ENCODE results near the gene SLC1A7.

Gene SLC1A7

GRCh38 chr1:53134042-53134485, 8.4 kb downstream of the SLC1A7 start:
- no peak overlapping the region for H3K27ac ChIP-seq
- TF ChIP-seq CTCF (conservative IDR thresholded peaks at IDR 0.05) = no peak

- TF ChIP-seq CTCF (conservative IDR thresholded peaks at IDR 0.05) = no peak
- no peak overlapping the region for H3K27ac ChIP-seq
Measured at GRCh38 chr1:53133261-53134041, 9.0 kb downstream of the SLC1A7 start.

GRCh38 chr1:53132176-53132575, 10.3 kb downstream of the SLC1A7 start:
- TF ChIP-seq CTCF (conservative IDR thresholded peaks at IDR 0.05) = no peak
- no peak overlapping the region for H3K27ac ChIP-seq

- no peak overlapping the region for H3K27ac ChIP-seq
- TF ChIP-seq CTCF (conservative IDR thresholded peaks at IDR 0.05) = no peak
Measured at GRCh38 chr1:53131590-53131938, 10.9 kb downstream of the SLC1A7 start.

GRCh38 chr1:53130878-53131589, 11.4 kb downstream of the SLC1A7 start:
- TF ChIP-seq CTCF (conservative IDR thresholded peaks at IDR 0.05) = no peak
- H3K27ac ChIP-seq = no peak overlapping the region

- H3K27ac ChIP-seq = no peak overlapping the region
- no peak for TF ChIP-seq CTCF (conservative IDR thresholded peaks at IDR 0.05)
Measured at GRCh38 chr1:53130598-53130877, 11.9 kb downstream of the SLC1A7 start.

GRCh38 chr1:53129891-53130597, 12.4 kb downstream of the SLC1A7 start:
- H3K27ac ChIP-seq = no peak overlapping the region
- TF ChIP-seq CTCF (conservative IDR thresholded peaks at IDR 0.05) = no peak
